Measurements from ENCODE around the gene FBXO42.

- no peak for TF ChIP-seq POLR2A (IDR thresholded peaks at IDR 0.05)
- no peak for TF ChIP-seq POLR2AphosphoS5 (IDR thresholded peaks at IDR 0.05)
- TF ChIP-seq, protein P1, sequence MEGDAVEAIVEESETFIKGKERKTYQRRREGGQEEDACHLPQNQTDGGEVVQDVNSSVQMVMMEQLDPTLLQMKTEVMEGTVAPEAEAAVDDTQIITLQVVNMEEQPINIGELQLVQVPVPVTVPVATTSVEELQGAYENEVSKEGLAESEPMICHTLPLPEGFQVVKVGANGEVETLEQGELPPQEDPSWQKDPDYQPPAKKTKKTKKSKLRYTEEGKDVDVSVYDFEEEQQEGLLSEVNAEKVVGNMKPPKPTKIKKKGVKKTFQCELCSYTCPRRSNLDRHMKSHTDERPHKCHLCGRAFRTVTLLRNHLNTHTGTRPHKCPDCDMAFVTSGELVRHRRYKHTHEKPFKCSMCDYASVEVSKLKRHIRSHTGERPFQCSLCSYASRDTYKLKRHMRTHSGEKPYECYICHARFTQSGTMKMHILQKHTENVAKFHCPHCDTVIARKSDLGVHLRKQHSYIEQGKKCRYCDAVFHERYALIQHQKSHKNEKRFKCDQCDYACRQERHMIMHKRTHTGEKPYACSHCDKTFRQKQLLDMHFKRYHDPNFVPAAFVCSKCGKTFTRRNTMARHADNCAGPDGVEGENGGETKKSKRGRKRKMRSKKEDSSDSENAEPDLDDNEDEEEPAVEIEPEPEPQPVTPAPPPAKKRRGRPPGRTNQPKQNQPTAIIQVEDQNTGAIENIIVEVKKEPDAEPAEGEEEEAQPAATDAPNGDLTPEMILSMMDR (IDR thresholded peaks at IDR 0.05): no peak
These were observed 20.4 kb upstream of the FBXO42 start for GRCh38 chr1:16372535-16373285.

All from upper lobe of left lung (tissue), 4 donors.